GM21717 (cell line): ENCODE measurements around the gene SLC15A1.
"Not testable (repeated sequence)": the region's sequence is repeated elsewhere in the genome, so short reads cannot be mapped to it uniquely, and the experiment has no call there.

Experiments
- ATAC-seq: cut with Tn5 transposase; IDR thresholded peaks from one replicate; pipeline ENCODE4 v1.9.1; 2021; ENCODE audit warnings: mild to moderate bottlenecking, moderate library complexity; ENCODE audit not compliant: unreplicated experiment

The SLC15A1 gene

GRCh38 chr13:98755116-98755515 is 2.6 kb upstream of the SLC15A1 start:
- no peak for ATAC-seq

- not testable (repeated sequence) for ATAC-seq
Observed at GRCh38 chr13:98754468-98754867, 2.0 kb upstream of the SLC15A1 start.

GRCh38 chr13:98751861-98752466 is 508 bp downstream of the SLC15A1 start:
- ATAC-seq: no peak

GRCh38 chr13:98751367-98751782 is 1.1 kb downstream of the SLC15A1 start:
- no peak for ATAC-seq

- no peak for ATAC-seq
Observed at GRCh38 chr13:98749501-98749900, 3.0 kb downstream of the SLC15A1 start.

- no peak for ATAC-seq
Observed at GRCh38 chr13:98746968-98747367, 5.5 kb downstream of the SLC15A1 start.

GRCh38 chr13:98743377-98743776 is 9.1 kb downstream of the SLC15A1 start:
- ATAC-seq: no peak

- ATAC-seq: no peak
Observed at GRCh38 chr13:98742961-98743360, 9.5 kb downstream of the SLC15A1 start.

- ATAC-seq: no peak
Observed at GRCh38 chr13:98741741-98742435, 10.6 kb downstream of the SLC15A1 start.

GRCh38 chr13:98740131-98740530 is 12.3 kb downstream of the SLC15A1 start:
- no peak for ATAC-seq

GRCh38 chr13:98738993-98739392 is 13.5 kb downstream of the SLC15A1 start:
- no peak for ATAC-seq

GRCh38 chr13:98738213-98738612 is 14.3 kb downstream of the SLC15A1 start:
- ATAC-seq: no peak

- no peak for ATAC-seq
Observed at GRCh38 chr13:98731925-98732324, 20.5 kb downstream of the SLC15A1 start.

- no peak for ATAC-seq
Observed at GRCh38 chr13:98731038-98731437, 21.4 kb downstream of the SLC15A1 start.

- no peak for ATAC-seq
Observed at GRCh38 chr13:98730441-98730840, 22.0 kb downstream of the SLC15A1 start.

GRCh38 chr13:98729658-98730057 is 22.8 kb downstream of the SLC15A1 start:
- ATAC-seq: no peak

- ATAC-seq: no peak
Observed at GRCh38 chr13:98722958-98723357, 29.5 kb downstream of the SLC15A1 start.

GRCh38 chr13:98721825-98722510 is 30.5 kb downstream of the SLC15A1 start:
- ATAC-seq: no peak

GRCh38 chr13:98719527-98720250 is 32.8 kb downstream of the SLC15A1 start:
- ATAC-seq: no peak

- no peak for ATAC-seq
Observed at GRCh38 chr13:98717891-98718290, 34.6 kb downstream of the SLC15A1 start.

- no peak for ATAC-seq
Observed at GRCh38 chr13:98717256-98717655, 35.2 kb downstream of the SLC15A1 start.
